22Rv1 (cell line): ENCODE results near the gene SH3D19.

ENCODE experiments used
- H3K27ac ChIP-seq: fragments of 450-650 bp; 2 replicates; pipeline ENCODE4 v1.5.1; 2017
- ZFX ChIP-seq: fragments of 450-650 bp; IDR thresholded peaks from 2 replicates; pipeline ENCODE4 v1.6.1; 2017; ENCODE audit warnings: antibody characterized with exemption, borderline replicate concordance
- TF ChIP-seq, protein P1 (sequence below): fragments of 450-650 bp; IDR thresholded peaks from 2 replicates; pipeline ENCODE4 v1.5.1; 2017; ENCODE audit warnings: mild to moderate bottlenecking

SH3D19 gene

DNA sequence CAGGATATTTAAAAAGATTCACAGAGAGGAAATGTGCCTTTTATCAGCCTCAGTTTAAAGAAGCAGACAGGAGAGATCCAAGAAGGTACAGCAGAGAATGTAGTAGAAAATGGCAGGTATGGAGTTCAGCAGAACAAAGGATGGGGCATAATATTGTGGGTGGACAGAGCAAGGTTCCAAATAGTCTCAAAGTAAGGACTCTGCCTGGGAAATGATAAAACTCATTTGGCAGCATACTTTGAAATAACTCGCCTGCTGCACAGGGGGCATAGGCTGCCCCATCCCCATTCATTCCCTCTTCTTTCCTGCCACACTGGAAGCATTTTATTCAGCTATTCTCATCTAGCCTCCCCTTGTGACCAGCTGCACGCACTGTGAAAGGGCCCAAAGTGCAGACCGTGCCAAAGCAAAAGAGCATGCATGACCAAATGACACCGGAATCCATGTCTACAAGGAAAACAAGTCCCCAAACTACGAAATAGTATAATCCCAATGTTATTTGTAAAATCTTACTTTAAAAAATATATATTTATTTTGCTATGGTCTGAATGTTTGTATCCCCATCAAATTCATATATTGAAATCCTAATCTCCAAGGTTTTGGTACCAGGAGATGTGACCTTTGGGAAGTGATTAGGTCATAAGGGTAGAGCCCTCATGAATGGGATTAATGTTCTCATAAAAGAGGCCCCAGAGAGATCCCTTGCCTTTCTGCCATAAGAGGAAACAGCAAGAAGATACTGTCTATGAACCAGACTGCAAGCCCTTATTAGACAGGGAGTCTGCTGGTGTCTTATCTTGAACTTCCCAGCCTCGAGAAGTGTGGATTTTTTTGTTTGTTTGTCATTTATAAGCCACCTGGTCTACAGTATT lies 125.8 kb downstream of the SH3D19 start:
- no peak for TF ChIP-seq ZFX
- TF ChIP-seq, protein P1, sequence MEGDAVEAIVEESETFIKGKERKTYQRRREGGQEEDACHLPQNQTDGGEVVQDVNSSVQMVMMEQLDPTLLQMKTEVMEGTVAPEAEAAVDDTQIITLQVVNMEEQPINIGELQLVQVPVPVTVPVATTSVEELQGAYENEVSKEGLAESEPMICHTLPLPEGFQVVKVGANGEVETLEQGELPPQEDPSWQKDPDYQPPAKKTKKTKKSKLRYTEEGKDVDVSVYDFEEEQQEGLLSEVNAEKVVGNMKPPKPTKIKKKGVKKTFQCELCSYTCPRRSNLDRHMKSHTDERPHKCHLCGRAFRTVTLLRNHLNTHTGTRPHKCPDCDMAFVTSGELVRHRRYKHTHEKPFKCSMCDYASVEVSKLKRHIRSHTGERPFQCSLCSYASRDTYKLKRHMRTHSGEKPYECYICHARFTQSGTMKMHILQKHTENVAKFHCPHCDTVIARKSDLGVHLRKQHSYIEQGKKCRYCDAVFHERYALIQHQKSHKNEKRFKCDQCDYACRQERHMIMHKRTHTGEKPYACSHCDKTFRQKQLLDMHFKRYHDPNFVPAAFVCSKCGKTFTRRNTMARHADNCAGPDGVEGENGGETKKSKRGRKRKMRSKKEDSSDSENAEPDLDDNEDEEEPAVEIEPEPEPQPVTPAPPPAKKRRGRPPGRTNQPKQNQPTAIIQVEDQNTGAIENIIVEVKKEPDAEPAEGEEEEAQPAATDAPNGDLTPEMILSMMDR: no peak
- no peak overlapping the region for H3K27ac ChIP-seq

DNA sequence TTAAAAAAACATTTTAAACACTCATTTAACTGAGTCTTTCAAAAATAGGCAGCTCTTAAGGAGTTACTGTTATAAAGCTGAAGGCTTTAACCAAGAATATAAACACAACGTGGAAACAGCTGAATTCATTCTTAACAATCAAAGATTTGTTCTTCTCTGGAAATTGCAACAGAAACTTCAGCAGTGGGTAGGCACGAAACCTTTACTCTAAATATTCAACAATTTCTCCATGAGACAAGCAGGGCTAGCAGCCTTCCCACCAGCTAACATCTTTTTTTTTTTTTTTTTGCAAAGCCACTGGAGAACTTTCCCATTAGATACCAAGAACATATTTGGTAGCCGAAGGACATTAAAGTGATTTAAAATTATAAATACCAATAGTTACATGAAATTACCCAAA lies 126.7 kb downstream of the SH3D19 start:
- TF ChIP-seq ZFX: no peak
- TF ChIP-seq, protein P1: no peak
- no peak overlapping the region for H3K27ac ChIP-seq

DNA sequence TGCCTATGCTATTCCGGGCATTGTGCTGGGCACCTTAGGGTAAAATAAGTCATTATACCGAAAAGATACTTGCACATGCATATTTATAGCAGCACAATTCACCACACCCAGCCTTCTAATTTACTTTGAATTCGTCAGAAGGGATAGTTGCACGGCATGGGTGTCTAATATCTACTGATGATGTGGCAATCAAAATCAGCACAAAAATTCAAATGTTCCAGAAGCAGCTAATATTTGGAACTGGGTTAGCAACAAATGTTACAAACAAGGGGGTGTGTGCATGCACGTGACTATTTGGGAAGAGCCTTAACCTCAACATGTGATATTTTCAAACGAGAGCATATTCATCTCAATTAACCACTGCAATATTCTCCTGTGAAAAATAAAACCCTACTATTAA lies 128.2 kb downstream of the SH3D19 start:
- TF ChIP-seq, protein P1: no peak
- no peak for TF ChIP-seq ZFX
- no peak overlapping the region for H3K27ac ChIP-seq

DNA sequence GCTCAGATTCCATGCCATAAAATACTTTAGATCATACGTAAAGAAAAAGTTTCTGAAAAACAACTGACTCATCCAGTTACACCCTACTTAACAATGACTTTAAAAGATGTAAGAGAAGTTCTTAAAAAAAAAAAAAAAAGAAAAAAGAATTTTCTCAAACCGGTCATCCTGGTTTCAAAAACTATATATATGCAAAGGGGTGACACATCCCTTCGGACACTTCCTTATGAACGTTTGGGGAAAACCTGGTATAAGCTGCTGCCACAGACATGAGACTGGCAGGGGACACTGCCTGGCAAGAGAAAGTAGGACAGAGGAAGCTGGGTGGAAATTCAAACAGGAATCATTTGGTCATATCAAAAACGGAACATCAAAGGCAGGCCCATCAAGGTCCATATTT lies 129.6 kb downstream of the SH3D19 start:
- TF ChIP-seq, protein P1: no peak
- TF ChIP-seq ZFX: no peak
- H3K27ac ChIP-seq: no peak overlapping the region

DNA sequence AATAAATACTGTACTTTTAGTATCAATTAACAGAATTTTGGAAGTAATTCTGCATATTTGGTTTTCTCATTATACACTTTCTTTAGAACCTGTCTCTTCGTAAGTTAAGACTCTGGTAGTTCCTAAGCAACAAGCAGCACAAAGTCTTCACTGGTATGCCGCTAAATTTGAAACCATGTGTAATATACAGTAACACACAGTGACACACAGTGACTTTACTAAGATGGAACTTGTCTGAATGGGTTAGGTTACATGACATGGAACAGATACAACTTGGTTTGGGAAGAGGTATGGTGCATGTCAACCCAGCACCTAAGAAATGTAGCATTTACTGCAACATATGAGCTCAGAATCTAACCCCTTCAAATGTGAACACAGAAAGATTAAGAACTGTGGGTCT lies 132.0 kb downstream of the SH3D19 start:
- TF ChIP-seq, protein P1: no peak
- no peak for TF ChIP-seq ZFX

DNA sequence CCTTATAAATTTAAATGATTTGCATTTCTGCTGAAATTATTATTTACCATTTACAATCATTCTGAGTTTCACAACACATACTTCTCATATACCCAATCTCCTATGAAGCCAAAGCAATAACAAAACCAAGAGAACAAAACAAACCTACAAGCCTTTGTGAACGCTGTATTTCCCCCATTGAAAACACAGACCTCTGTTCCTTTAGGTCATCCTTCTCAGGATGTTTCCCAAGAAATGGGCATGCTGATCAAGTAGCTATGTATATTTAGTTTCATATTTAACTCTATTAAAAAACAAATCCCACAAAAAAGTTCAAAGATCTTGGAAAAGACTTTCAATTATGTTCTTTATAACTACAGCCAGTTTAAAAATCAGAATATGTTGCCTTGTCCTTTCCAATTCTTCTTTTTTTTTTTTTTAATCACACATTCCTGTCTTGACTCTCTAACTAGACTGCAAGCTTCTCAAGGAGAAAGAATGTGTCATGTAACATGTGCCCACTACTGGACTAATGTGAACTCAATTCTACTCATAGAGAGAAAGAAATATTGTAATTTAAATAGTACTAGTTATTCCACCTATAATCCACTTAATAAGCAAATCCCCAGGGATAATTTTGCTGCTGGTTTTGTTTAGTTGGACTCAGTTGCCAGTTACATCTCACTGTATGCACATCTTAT lies 132.7 kb downstream of the SH3D19 start:
- no peak overlapping the region for H3K27ac ChIP-seq
- TF ChIP-seq, protein P1: no peak
- TF ChIP-seq ZFX: no peak

More for the DNA sequence above, 132.0 kb downstream of the SH3D19 start:
- H3K27ac ChIP-seq: no peak overlapping the region
